ENCODE measurements around the gene TRIM67. TPM values are rescaled to one million over a fixed set of nuclear protein-coding genes. Genes with fewer than 3 reads are reported as not detected.

The TRIM67 gene
- total and polyA plus RNA-seq, 2 of the 4 experiments (the other 2 are of a cell fraction), result not detected

DNA sequence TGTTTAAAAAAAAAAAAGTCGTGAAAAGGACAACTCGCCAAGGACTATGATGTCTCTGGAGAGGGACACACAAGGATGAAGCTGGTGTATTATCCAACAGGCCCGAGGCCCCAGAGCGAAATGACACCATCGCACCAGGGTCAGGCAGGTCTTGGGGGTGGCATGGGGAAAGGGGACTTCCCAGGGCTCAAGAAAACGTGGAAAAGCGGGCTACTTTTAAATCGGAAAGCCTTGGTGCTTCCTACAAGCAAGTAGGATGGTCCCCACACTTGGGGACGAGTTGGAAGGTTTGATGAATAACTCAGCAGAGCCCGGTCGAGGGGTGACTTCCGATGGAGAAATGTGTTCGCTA is 78.6 kb downstream of the TRIM67 start:
- in situ Hi-C loops (cut with MboI; ENCODE audit: low sequenced_read_pairs), result no loop called here
- Histone ChIP-seq H3K36me3 (ENCODE audit: control insufficient read depth, insufficient read depth, low read length) (peaks cover 8% of the 10 kb centered on the region; the same call in 1 of the 2 replicates), H3K4me1 (ENCODE audit: control insufficient read depth, insufficient read depth, low read length) (no peaks in the 10 kb centered on the region), H4K8ac (ENCODE audit: low read depth in 2 of 2, low read length in 2 of 2) (peak overlapping the region; percentile 92 to 94), H3K27ac (ENCODE audit: insufficient read depth, low read length) (peak overlapping the region; percentile 84), H2BK15ac (ENCODE audit: low read depth, low read length) (0 out of 3 replicates have a peak overlapping the region, but pooled peaks have one; percentile 74), H3K9ac (ENCODE audit: low read depth, low read length) (peak overlapping the region; percentile 92), H3K4me2 (ENCODE audit: low read depth, low read length) (peak overlapping the region; percentile 85), H3K79me1 (ENCODE audit: low read depth in 1 of 2, low read length in 2 of 2) (peaks cover 28 to 45% of the 10 kb centered on the region in 2 experiments), H2BK20ac (ENCODE audit: low read depth, low read length) (no peak overlapping the region), H3K9me3 (ENCODE audit: control insufficient read depth, insufficient read depth, low read length) (no peaks in the 10 kb centered on the region), H2AFZ (replicated peaks; ENCODE audit: low read length, poor library complexity) (peak overlapping the region; percentile 99), H3K14ac (replicated peaks; ENCODE audit: low read depth, low read length) (peak overlapping the region; percentile 100), H3K56ac (ENCODE audit: extremely low read depth, insufficient read depth, low read length) (peak overlapping the region; percentile 89), H4K5ac (ENCODE audit: low read depth, low read length) (peak overlapping the region; percentile 79), H3K4ac (ENCODE audit: low read depth, low read length) (peak overlapping the region; percentile 94), H4K91ac (ENCODE audit: insufficient read depth, low read depth, low read length) (peak overlapping the region; percentile 95), H3K18ac (ENCODE audit: low read depth, low read length) (peak overlapping the region; percentile 40), H2BK120ac (ENCODE audit: low read depth, low read length) (peak overlapping the region; percentile 54), H2AK5ac (ENCODE audit: low read depth, low read length) (peak overlapping the region; percentile 84), H3K27me3 (ENCODE audit: control insufficient read depth, insufficient read depth, low read length) (no peaks in the 10 kb centered on the region), H3K9me1 (ENCODE audit: insufficient read depth, low read length) (peaks cover 5% of the 10 kb centered on the region; the same call in 1 of the 2 replicates), H3K4me3 (ENCODE audit: insufficient read depth, low read depth, low read length) (peak overlapping the region; percentile 71), H3K23ac (ENCODE audit: low read depth, low read length) (peak overlapping the region; percentile 99), H2AK9ac (replicated peaks; ENCODE audit: low read depth, low read length, poor library complexity) (peak overlapping the region; percentile 91), H2BK5ac (ENCODE audit: low read depth, low read length, poor library complexity, severe bottlenecking) (peak overlapping the region; percentile 81), H4K20me1 (ENCODE audit: insufficient read depth, low read length) (no peaks in the 10 kb centered on the region)
- intact Hi-C loops (cut with micrococcal nuclease), result loop anchor here (2.0 to 5.0 kb wide), 2 partner anchors 94 to 182 kb away; partner anchors contain the start of gene EGLN1
- DNase-seq (peak; percentile 15), ATAC-seq (ENCODE audit: low read depth) (peak; percentile 2; the same call in 1 of the 2 replicates)
- CTCF ChIA-PET, result no interaction called here
- POLR2A ChIA-PET (ENCODE audit: unreplicated experiment), result no interaction called here
- 2% methylated on average over 7 of the region's 13 CpGs; no CpG with 5 or more reads in 1 of the 2 experiments for WGBS, 2 experiments (ENCODE audit: extremely low coverage in 2 of 2, insufficient read length in 1 of 2)
- BruUV-seq (replicated peaks), result no TSS peak
- TF ChIP-seq MXI1 (IDR thresholded peaks at IDR 0.05; ENCODE audit: borderline replicate concordance, low read depth, low read length), result no peak
- TF ChIP-seq POLR2A (IDR thresholded peaks at IDR 0.05; ENCODE audit: low read depth, low read length), result no peak
- no peak for TF ChIP-seq RAD21 (IDR thresholded peaks at IDR 0.05; ENCODE audit: low read length)
- TF ChIP-seq RCOR1 (IDR thresholded peaks at IDR 0.05; ENCODE audit: insufficient replicate concordance, low read length), result no peak
- TF ChIP-seq NFE2L2 (IDR thresholded peaks at IDR 0.05; ENCODE audit: low read depth, low read length), result no peak
- no peak for TF ChIP-seq CEBPB (IDR thresholded peaks at IDR 0.05; ENCODE audit: low read depth, low read length)
- TF ChIP-seq, protein P1, sequence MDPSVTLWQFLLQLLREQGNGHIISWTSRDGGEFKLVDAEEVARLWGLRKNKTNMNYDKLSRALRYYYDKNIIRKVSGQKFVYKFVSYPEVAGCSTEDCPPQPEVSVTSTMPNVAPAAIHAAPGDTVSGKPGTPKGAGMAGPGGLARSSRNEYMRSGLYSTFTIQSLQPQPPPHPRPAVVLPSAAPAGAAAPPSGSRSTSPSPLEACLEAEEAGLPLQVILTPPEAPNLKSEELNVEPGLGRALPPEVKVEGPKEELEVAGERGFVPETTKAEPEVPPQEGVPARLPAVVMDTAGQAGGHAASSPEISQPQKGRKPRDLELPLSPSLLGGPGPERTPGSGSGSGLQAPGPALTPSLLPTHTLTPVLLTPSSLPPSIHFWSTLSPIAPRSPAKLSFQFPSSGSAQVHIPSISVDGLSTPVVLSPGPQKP (IDR thresholded peaks at IDR 0.05; ENCODE audit: borderline replicate concordance, low read depth, low read length), result no peak
- no peak for TF ChIP-seq MAZ (IDR thresholded peaks at IDR 0.05; ENCODE audit: borderline replicate concordance, low read depth, low read length)
- no peak for TF ChIP-seq SMC3 (IDR thresholded peaks at IDR 0.05; ENCODE audit: low read depth, low read length)
- no peak for TF ChIP-seq MAFK (IDR thresholded peaks at IDR 0.05; ENCODE audit: low read depth, low read length)
- TF ChIP-seq RFX5 (IDR thresholded peaks at IDR 0.05; ENCODE audit: low read depth, low read length), result no peak
- no peak for TF ChIP-seq USF2 (IDR thresholded peaks at IDR 0.05; ENCODE audit: low read depth, low read length)
- no peak for TF ChIP-seq FOS (IDR thresholded peaks at IDR 0.05; ENCODE audit: low read depth, low read length)
- no peak for TF ChIP-seq CTCF (conservative IDR thresholded peaks at IDR 0.05; ENCODE audit: low read depth, low read length)
- no peak for TF ChIP-seq BHLHE40 (IDR thresholded peaks at IDR 0.05; ENCODE audit: low read depth, low read length)
- TF ChIP-seq CHD1 (IDR thresholded peaks at IDR 0.05; ENCODE audit: low read depth, low read length), result no peak
- dilution Hi-C loops (cut with HindIII; ENCODE audit: low sequenced_read_pairs, unreplicated experiment), result no loop called here

Measured in IMR-90 (cell line).